ENCODE results near the gene MEIOC. TPM values are rescaled to one million over a fixed set of nuclear protein-coding genes. Genes with fewer than 3 reads are reported as not detected.

MEIOC gene
- polyA plus RNA-seq, 3 donors = 0.09 to 0.15 TPM; not detected in 1

DNA sequence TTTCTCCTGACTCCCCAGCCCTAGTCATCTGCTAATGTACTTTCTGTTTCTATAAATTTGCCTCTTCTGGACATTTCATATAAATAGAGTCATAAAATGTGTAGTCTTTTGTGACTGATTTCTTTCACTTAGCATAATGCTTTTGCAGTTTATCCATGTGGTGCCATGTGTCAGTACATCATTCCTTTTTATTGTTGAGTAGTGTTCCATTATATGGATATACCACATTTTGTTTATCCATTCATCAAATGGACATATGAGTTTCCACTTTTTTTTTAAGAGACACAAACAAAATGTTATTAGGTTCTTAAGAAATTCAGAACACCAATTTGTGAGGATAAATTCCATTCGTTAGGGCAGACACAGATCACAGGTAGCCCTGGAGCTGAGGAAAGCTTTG lies 63.2 kb downstream of the MEIOC start:
- Mint-ChIP-seq H3K27me3 (ENCODE audit: low read depth in 3 of 3) (peaks cover 0 to 2% (median 0%) of the 10 kb centered on the region in 3 donors), H3K4me3 (no peak overlapping the region), H3K9me3 (peaks cover 0 to 3% (median 0%) of the 10 kb centered on the region in 7 donors), H3K4me1 (no peaks in the 10 kb centered on the region), H3K27ac (no peak overlapping the region), H3K36me3 (peaks cover 33 to 65% of the 10 kb centered on the region in 2 donors)
- no peak for DNase-seq
- TF ChIP-seq, protein P1, sequence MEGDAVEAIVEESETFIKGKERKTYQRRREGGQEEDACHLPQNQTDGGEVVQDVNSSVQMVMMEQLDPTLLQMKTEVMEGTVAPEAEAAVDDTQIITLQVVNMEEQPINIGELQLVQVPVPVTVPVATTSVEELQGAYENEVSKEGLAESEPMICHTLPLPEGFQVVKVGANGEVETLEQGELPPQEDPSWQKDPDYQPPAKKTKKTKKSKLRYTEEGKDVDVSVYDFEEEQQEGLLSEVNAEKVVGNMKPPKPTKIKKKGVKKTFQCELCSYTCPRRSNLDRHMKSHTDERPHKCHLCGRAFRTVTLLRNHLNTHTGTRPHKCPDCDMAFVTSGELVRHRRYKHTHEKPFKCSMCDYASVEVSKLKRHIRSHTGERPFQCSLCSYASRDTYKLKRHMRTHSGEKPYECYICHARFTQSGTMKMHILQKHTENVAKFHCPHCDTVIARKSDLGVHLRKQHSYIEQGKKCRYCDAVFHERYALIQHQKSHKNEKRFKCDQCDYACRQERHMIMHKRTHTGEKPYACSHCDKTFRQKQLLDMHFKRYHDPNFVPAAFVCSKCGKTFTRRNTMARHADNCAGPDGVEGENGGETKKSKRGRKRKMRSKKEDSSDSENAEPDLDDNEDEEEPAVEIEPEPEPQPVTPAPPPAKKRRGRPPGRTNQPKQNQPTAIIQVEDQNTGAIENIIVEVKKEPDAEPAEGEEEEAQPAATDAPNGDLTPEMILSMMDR (IDR thresholded peaks at IDR 0.05) = no peak
- H4K20me1 ChIP-seq (ENCODE audit: insufficient read depth, low read length) = no peaks in the 10 kb centered on the region
- H2AFZ ChIP-seq (ENCODE audit: insufficient read depth, low read depth, low read length, poor library complexity, severe bottlenecking) = no peak overlapping the region
- H3K4me2 ChIP-seq (replicated peaks; ENCODE audit: extremely low read depth, low read length, poor library complexity, severe bottlenecking) = no peak overlapping the region
- no peak overlapping the region for H3K9ac ChIP-seq (ENCODE audit: insufficient read depth, low read length, poor library complexity, severe bottlenecking)
- no peaks in the 10 kb centered on the region for H3K4me1 ChIP-seq (ENCODE audit: control insufficient read depth in 1 of 2, insufficient read depth in 2 of 2, low read length in 2 of 2)
- intact Hi-C loops (cut with micrococcal nuclease) = loop anchor here in 1 of 2 donors (5.0 kb wide), 1 partner anchor 302 kb away; no protein-coding TSS in a partner anchor
- no peaks in the 10 kb centered on the region for H3K79me2 ChIP-seq (ENCODE audit: insufficient read depth, low read length)
- H3K36me3 ChIP-seq (replicated peaks in 1 of 2; ENCODE audit: control insufficient read depth in 1 of 2, insufficient read depth in 2 of 2, low read length in 2 of 2) = peaks cover 22 to 48% of the 10 kb centered on the region in 2 donors
- no peaks in the 10 kb centered on the region for H3K9me3 ChIP-seq (replicated peaks in 1 of 2; ENCODE audit: control insufficient read depth in 1 of 2, insufficient read depth in 1 of 2, low read length in 2 of 2)
- no peak overlapping the region for H3K4me3 ChIP-seq (replicated peaks in 1 of 3; ENCODE audit: low read depth in 2 of 3, low read length in 3 of 3)
- 100% methylated on average over 1 of the region's 1 CpG for WGBS (ENCODE audit: insufficient coverage)
- H3K27me3 ChIP-seq (ENCODE audit: control insufficient read depth in 2 of 2, insufficient read depth in 2 of 2, low read length in 2 of 2) = no peaks in the 10 kb centered on the region
- no peak overlapping the region for H3K27ac ChIP-seq (ENCODE audit: low read depth in 1 of 2, low read length in 2 of 2)

DNA sequence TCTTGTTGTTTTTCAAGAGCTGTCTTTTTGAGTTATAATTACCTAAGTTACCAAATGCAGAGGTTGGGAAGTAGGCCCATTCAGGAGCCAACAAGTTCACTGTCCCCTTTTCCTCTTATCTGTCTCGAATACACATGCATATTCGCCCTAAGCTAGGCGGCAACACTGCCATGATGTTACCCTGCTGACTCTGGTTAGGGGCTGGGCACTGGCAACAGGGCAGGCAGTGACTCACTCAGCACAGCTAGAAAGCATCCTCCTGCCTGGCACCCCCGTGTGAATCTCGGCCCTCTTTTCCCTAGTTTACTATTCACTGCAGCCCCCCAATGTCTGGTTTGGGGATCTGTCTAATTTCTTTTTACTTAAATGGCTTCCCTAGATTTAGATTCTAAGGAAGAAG lies 66.0 kb downstream of the MEIOC start:
- Mint-ChIP-seq H3K36me3 (peaks cover 30 to 77% of the 10 kb centered on the region in 2 donors), H3K27ac (peak overlapping the region in 1 of 7 donors; percentile 23), H3K27me3 (ENCODE audit: low read depth in 3 of 3) (no peaks in the 10 kb centered on the region), H3K4me1 (no peaks in the 10 kb centered on the region), H3K9me3 (peaks cover 0 to 3% (median 0%) of the 10 kb centered on the region in 7 donors), H3K4me3 (no peak overlapping the region)
- H3K27ac ChIP-seq (ENCODE audit: low read depth in 1 of 2, low read length in 2 of 2) = no peak overlapping the region
- no peaks in the 10 kb centered on the region for H3K9me3 ChIP-seq (replicated peaks in 1 of 2; ENCODE audit: control insufficient read depth in 1 of 2, insufficient read depth in 1 of 2, low read length in 2 of 2)
- H3K36me3 ChIP-seq (replicated peaks in 1 of 2; ENCODE audit: control insufficient read depth in 1 of 2, insufficient read depth in 2 of 2, low read length in 2 of 2) = peaks cover 22 to 58% of the 10 kb centered on the region in 2 donors
- no peak overlapping the region for H3K4me2 ChIP-seq (replicated peaks; ENCODE audit: extremely low read depth, low read length, poor library complexity, severe bottlenecking)
- H4K20me1 ChIP-seq (ENCODE audit: insufficient read depth, low read length) = no peaks in the 10 kb centered on the region
- H3K4me1 ChIP-seq (ENCODE audit: control insufficient read depth in 1 of 2, insufficient read depth in 2 of 2, low read length in 2 of 2) = no peaks in the 10 kb centered on the region
- no peak overlapping the region for H3K9ac ChIP-seq (ENCODE audit: insufficient read depth, low read length, poor library complexity, severe bottlenecking)
- DNase-seq = no peak
- H3K27me3 ChIP-seq (ENCODE audit: control insufficient read depth in 2 of 2, insufficient read depth in 2 of 2, low read length in 2 of 2) = no peaks in the 10 kb centered on the region
- TF ChIP-seq, protein P1 (IDR thresholded peaks at IDR 0.05) = no peak
- H3K4me3 ChIP-seq (replicated peaks in 1 of 3; ENCODE audit: low read depth in 2 of 3, low read length in 3 of 3) = no peak overlapping the region
- H2AFZ ChIP-seq (ENCODE audit: insufficient read depth, low read depth, low read length, poor library complexity, severe bottlenecking) = no peak overlapping the region
- 81% methylated on average over 3 of the region's 5 CpGs for WGBS (ENCODE audit: insufficient coverage)
- H3K79me2 ChIP-seq (ENCODE audit: insufficient read depth, low read length) = no peaks in the 10 kb centered on the region
- intact Hi-C loops (cut with micrococcal nuclease) = no loop called here

Small RNAs within 50 kb of the gene (small RNA-seq; reads per million reads assigned to genes)
- gene RN7SL819P (ENCODE audit: insufficient read length, low read depth) (not detected), gene SMCO4P1 (ENCODE audit: insufficient read length, low read depth) (not detected)

Other genes with a start within 250 kb of the MEIOC start
- 10 to 100 TPM in 2 of 3 donors, 1 to 10 TPM in 1; 8.8 to 15.9 (median 14.9) TPM for gene GPATCH8, start 153.1 kb upstream of the MEIOC start, polyA plus RNA-seq
- 1 to 10 TPM; 3.1 to 7.2 (median 6.2) TPM for gene FZD2, start 99.0 kb upstream of the MEIOC start, polyA plus RNA-seq
- gene CCDC43, start 33.3 kb downstream of the MEIOC start, polyA plus RNA-seq = 10 to 100 TPM in 2 of 3 donors, 1 to 10 TPM in 1; 6.9 to 19.7 (median 12.8) TPM
- 1 to 10 TPM in 1 of 3 donors, under 1 TPM in 2; 0.23 to 2.9 (median 0.34) TPM for gene DBF4B, start 52.2 kb downstream of the MEIOC start, polyA plus RNA-seq
- gene ADAM11, start 102.5 kb downstream of the MEIOC start, polyA plus RNA-seq = under 1 TPM in 1 of 3 donors, not detected in 2; 0.19 TPM
- gene GJC1, start 173.8 kb downstream of the MEIOC start, polyA plus RNA-seq = not detected
- gene HIGD1B, start 191.4 kb downstream of the MEIOC start, polyA plus RNA-seq = not detected
- 100 to 1,000 TPM in 2 of 3 donors, 10 to 100 TPM in 1; 82.9 to 144 (median 104) TPM for gene EFTUD2, start 243.0 kb downstream of the MEIOC start, polyA plus RNA-seq